ELR (cell line): ENCODE data around the gene SNX13.

Experiments
- DNase-seq: peaks from one replicate; pipeline ENCODE4 v3.0.0-alpha.2; 2015; ENCODE audit warnings: low read depth

Gene SNX13

GRCh38 chr7:17774716-17775288 lies 165.5 kb downstream of the SNX13 start:
- no peak for DNase-seq

GRCh38 chr7:17774248-17774647 lies 166.0 kb downstream of the SNX13 start:
- peak; percentile 95 for DNase-seq

GRCh38 chr7:17773289-17773626 lies 167.0 kb downstream of the SNX13 start:
- DNase-seq: peak; percentile 95

- no peak for DNase-seq
These were observed 167.6 kb downstream of the SNX13 start for GRCh38 chr7:17772581-17773288.

- no peak for DNase-seq
These were observed 168.3 kb downstream of the SNX13 start for GRCh38 chr7:17771901-17772408.

GRCh38 chr7:17770710-17771375 lies 169.5 kb downstream of the SNX13 start:
- DNase-seq: no peak

GRCh38 chr7:17769918-17770317 lies 170.4 kb downstream of the SNX13 start:
- peak; percentile 82 for DNase-seq

GRCh38 chr7:17758008-17758407 lies 182.3 kb downstream of the SNX13 start:
- DNase-seq: no peak

GRCh38 chr7:17746020-17746530 lies 194.2 kb downstream of the SNX13 start:
- no peak for DNase-seq

- DNase-seq: no peak
These were observed 194.7 kb downstream of the SNX13 start for GRCh38 chr7:17745610-17746009.

- DNase-seq: no peak
These were observed 197.0 kb downstream of the SNX13 start for GRCh38 chr7:17743316-17743715.

- no peak for DNase-seq
These were observed 198.9 kb downstream of the SNX13 start for GRCh38 chr7:17741426-17741825.
